Subcutaneous adipose tissue (tissue), 4 donors: ENCODE measurements around the gene HEXIM2. TPM values are rescaled to one million over a fixed set of nuclear protein-coding genes. Genes with fewer than 3 reads are reported as not detected.

Experiments
- CTCF ChIP-seq: fragments of 450-650 bp; IDR thresholded peaks from one replicate; pipeline ENCODE4 v1.5.1; 2016; ENCODE audit warnings: low read depth, mild to moderate bottlenecking, control low read depth, antibody characterized with exemption, moderate library complexity
- total RNA-seq, 4 donors: library from RNA; depleted of rRNA; stranded (reverse); fragments of >200 nt; gene quantifications; one replicate each; pipeline ENCODE4 v1.1.0, GENCODE V29; 2016

Gene HEXIM2
- total RNA-seq, 4 donors from 2014 or later, result 3.4 to 10.4 (median 8.8) TPM

- TF ChIP-seq CTCF, result no peak
These were observed 26.3 kb upstream of the HEXIM2 start, which contains the start of gene ACBD4 for GRCh38 chr17:45135192-45135977. Gene ACBD4, plus strand, starts transcription at chr17:45135687. Its CDS starts 458 bp downstream, at chr17:45136145.

- no peak for TF ChIP-seq CTCF
These were observed 25.5 kb upstream of the HEXIM2 start for GRCh38 chr17:45135978-45136791.

GRCh38 chr17:45136846-45137560 lies 24.7 kb upstream of the HEXIM2 start:
- TF ChIP-seq CTCF, result no peak

GRCh38 chr17:45137561-45138305 lies 23.9 kb upstream of the HEXIM2 start:
- no peak for TF ChIP-seq CTCF

- no peak for TF ChIP-seq CTCF
These were observed 22.7 kb upstream of the HEXIM2 start for GRCh38 chr17:45138911-45139532.

- TF ChIP-seq CTCF, result no peak
These were observed 22.1 kb upstream of the HEXIM2 start for GRCh38 chr17:45139533-45139920.
